NCI-H345 treated with DMSO at 0.1 percent for 48 hours (cell line): ENCODE data around the gene BARHL1.
A peak's percentile ranks its signal among the peaks of the same experiment; 100 is the strongest.

Experiments
- DNase-seq: peaks from one replicate; lab custom pipeline; 2025; ENCODE audit not compliant: unreplicated experiment; lab: John Stamatoyannopoulos, UW

BARHL1 gene

DNA sequence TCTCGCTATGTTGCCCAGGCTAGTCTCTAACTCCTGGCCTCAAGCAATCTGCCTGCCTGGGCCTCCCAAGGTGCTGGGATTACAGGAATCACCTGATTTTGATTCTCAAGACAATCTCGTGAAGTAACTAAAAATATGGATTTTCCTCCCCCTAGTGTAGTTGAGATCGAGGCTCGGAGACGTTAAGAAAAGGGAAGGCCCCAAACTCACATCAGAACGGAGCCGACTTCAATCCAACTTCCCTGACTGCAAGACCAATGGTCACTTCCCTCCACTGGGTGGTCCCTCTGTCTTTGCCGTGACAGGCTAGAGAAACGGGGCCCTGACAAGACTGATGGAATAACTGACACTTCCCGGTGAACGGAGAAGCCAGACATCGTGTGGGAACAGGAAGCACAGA lies 28.3 kb downstream of the BARHL1 start:
- DNase-seq = peak; percentile 73

DNA sequence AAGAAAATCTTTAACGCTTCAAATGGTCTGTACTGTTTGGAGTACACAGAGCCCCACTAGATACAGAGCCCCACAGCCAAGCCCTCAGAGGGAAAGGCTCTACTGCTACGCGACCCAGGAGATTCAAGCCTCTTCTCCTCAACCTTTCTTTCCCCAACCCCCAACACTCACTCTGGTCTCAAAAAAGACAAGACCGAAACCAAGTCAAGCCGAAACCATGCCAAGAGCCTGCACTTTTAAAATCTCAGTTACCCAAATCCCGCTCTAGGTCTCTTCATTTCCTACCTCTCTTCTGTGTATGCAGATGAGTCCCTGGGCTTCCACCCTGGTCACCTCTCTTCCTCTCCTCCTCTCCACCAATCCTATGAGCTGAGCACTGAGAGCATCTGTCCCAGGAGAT lies 31.9 kb downstream of the BARHL1 start:
- no peak for DNase-seq

GRCh38 chr9:132615774-132616173 lies 33.4 kb downstream of the BARHL1 start:
- no peak for DNase-seq

- DNase-seq = no peak
Observed at GRCh38 chr9:132616725-132617124, 34.3 kb downstream of the BARHL1 start.

- peak; percentile 69 for DNase-seq
Observed at GRCh38 chr9:132622159-132622558, 39.8 kb downstream of the BARHL1 start.

DNA sequence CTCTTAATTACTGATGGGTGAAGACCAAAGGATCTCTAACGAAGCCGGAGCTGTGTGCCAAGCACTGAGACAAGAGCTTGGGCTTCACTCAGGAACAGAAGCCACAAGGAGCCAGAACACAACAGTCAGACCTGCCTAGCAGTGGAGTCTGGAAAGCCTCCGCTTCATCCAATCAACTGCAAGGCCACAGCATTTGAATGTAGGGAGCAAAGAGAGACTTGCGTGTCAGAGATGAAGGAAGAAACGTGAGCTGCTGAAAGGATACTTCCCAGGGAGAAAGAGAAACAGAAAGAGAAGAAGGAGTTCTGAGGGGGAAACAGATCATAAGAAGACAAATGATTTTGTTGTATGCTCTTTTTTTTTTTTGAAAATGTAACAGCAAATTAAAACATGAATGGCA lies 43.9 kb downstream of the BARHL1 start:
- DNase-seq = no peak

GRCh38 chr9:132627106-132627505 lies 44.7 kb downstream of the BARHL1 start:
- DNase-seq = no peak

DNA sequence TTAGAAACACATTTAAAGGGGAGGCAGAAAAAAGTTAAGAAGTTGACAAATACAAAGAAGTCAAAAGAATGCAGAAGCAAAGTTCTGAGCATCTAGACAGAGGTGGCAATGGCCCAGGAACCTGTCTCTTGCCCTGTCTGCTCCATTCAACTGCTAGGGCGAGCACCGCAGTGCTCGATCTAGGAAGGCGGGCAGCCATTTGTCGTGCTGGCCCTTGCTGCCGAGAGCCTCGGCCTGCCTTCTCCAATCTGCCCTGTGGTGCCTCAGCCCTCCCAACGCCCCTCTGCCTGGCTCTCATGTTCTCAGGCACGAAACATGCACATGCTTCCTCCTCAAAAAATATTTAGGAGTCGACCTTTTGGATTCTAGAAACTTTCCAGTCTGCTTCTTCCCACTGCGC lies 45.2 kb downstream of the BARHL1 start:
- DNase-seq = no peak

GRCh38 chr9:132628746-132629145 lies 46.3 kb downstream of the BARHL1 start:
- DNase-seq = no peak

DNA sequence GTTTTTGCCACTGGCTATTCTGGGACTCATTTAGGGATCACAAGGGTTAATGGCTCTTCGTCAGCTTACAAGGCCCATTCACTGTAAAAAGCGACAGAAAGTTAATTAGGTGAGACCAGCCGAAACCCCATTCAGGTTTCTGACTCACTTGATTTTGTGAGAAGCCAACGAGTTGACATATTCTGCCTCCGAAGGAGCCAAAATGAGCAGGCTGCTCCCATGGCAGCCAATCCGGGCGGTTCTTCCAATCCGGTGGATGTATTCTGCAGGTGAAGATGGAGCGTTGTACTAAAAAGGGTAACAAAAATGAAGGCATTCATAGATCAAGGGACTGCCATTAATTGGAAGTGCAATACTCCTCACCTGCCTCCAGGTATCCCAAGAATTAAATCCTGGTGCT lies 47.7 kb downstream of the BARHL1 start:
- peak; percentile 54 for DNase-seq

- peak; percentile 63 for DNase-seq
Observed at GRCh38 chr9:132630811-132631210, 48.4 kb downstream of the BARHL1 start.

DNA sequence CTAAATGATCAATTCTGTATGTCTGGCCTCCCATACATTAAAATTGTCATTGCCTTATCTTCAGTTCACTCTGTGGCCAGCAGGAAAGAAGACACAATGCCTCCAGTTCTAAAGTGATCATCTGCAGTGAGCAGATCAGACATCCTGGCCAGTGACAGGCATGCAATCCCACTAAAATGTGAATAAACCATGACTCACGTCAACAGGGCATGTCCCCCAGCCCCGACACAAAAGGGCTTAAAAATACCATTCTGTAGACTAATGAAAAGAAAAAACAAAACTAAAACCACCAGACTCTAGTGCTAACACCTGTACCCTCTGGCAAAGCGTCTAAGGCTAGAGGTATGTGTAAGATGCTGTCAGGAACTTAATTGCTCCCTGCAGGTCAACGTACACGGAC lies 48.9 kb downstream of the BARHL1 start:
- peak; percentile 59 for DNase-seq

DNA sequence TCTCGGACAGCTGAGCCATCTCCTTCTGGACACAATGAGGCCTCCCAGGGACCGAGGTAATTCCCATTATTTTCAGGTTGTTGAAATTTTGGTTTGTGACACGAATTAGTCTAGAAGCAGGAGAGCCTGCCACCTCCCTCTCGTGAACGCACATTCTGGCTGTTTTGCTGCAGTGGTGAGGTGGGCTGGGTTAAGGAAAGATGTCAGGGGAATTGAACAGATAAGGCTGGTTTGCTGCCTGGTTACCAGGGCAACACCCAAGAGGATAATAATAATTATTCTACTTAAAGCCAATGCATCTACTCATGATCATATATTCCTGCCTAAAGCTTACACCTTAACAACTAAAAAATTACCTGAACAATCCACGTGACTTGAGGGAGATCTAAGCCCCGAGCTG lies 49.3 kb downstream of the BARHL1 start:
- no peak for DNase-seq

DNA sequence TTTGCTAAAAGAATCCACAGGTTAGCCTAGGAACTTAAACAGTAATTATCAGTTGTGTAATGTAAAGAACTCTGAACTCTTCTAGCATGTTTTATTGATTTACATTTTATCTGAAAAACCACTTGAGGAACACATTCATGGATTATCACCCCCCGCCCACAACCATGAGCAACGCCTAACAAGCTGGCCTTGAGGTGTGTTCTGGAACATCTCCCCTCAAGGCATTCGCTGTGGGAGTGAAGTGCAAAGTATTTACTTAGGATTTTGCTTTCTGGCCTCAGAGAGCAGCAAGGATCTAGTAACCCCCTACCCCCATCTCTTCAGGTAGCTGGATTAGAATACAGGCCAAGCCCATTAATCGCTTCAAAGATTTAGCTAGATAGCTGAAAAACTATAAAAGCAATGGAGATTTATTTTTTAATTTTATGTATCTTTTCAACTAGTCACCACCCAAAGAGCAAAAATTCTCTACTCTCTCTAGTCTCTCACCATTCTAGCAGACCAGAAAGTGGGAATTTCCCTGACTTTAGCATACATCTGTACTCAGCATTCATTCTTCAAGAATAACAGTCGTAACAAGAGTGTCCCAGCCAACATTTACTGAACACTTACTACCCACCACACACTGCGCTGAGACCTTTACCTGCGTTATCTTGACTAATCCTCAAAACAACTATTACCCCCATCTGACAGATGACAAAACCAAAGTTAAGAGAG lies 50.2 kb downstream of the BARHL1 start:
- peak; percentile 10 for DNase-seq

DNA sequence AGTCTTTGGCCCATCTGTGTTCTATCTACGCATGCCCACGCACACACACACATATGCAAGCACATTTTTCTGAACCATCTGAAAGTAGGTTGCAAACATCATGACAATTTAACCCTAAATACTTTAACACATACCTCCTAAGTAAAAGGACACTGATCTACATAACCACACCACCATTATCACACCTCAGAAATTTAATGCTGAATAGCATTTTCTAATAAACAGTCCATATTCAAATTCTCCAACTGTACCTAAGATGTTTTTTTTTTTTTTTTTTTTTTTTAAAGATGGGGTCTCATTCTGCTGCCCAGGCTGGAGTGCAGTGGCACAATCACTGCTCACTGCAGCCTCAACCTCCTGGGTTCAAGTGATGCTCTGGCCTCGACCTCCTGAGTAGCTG lies 51.9 kb downstream of the BARHL1 start:
- DNase-seq = no peak

GRCh38 chr9:132637351-132637750 lies 54.9 kb downstream of the BARHL1 start:
- peak; percentile 82 for DNase-seq

- no peak for DNase-seq
Observed at GRCh38 chr9:132637801-132638200, 55.4 kb downstream of the BARHL1 start.

DNA sequence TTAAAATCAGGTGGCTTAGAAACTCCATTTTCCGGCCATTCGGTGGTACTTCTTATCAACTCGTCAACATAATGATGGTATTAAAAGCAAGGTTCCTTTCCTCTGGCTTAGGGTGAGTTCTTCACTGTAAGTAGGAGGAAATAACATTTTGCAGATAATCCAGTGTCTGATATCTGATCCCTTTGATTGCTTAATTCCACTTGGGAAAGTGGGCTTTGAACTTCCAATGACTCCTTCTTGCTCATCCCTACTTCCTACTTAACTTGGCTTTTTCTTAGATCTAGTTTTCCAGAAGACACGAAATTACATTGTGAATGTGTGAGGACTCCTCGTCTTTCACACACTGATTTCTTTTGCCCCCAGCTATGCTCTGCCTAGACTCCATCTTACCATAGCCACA lies 55.8 kb downstream of the BARHL1 start:
- no peak for DNase-seq

GRCh38 chr9:132639322-132639721 lies 56.9 kb downstream of the BARHL1 start:
- no peak for DNase-seq
